Measurements from ENCODE around the gene SCCPDH. TPM values are rescaled to one million over a fixed set of nuclear protein-coding genes. Genes with fewer than 3 reads are reported as not detected.

SCCPDH gene
- total and polyA plus RNA-seq, 2 donors (not counting 1 experiment from before 2014, with no cell fraction given): 1.7 to 6.6 TPM

DNA sequence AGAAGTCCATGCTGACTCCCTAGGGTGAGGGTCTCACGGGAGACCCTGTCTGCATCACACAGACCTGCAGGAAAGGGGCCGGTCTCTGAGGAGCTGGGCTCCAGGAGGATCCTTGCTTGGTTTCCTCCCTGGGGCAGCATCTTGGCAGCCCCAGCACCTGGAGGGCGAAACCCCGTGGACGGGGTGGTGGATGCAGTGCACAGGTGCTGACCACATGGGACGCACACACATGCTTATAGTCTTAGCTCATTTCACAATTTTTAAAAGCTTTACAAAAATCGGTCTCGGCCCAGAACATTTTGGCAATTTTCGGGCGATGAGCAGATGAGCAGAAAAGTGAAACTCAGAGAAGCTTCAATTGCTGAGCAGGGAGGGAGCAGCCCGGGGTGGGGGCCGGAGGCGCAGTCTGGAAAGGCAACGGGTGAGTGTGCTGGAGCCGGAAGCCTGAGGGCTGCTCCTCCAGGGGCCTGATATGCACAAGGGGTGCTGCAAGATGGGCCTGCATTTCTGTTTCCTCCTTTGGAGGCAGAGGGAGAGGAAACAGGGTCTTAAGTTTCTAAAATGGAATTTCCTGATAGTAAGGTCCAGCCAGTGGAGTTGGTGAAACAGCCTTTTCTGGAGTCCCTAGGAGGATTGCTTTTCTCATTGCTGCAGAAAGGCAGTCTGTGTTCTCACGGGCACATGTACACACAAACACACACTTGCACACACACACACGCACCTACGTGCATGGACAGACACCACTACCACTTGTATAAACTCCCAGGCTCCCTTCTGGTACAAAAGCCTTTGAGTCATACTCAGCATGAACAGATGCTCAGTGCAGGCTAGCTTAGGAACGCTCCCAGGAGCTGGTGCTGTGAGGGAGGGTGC lies 60.6 kb downstream of the SCCPDH start:
- intact Hi-C loops (cut with micrococcal nuclease): no loop called here
- WGBS (ENCODE audit: insufficient coverage): 9% methylated on average over 15 of the region's 19 CpGs
- POLR2A ChIA-PET: no interaction called here
- H4K20me1 ChIP-seq (ENCODE audit: control insufficient read depth, insufficient read depth, low read length, poor library complexity, severe bottlenecking): no peaks in the 10 kb centered on the region
- H3K27me3 ChIP-seq (replicated peaks in 1 of 4; ENCODE audit: control extremely low read depth in 1 of 4, control insufficient read depth in 3 of 4, insufficient read depth in 4 of 4, low read length in 3 of 4): peaks cover 0 to 17% (median 2%) of the 10 kb centered on the region in 4 experiments
- peaks cover 13% of the 10 kb centered on the region for H3K27me3 Mint-ChIP-seq
- CTCF ChIA-PET: no interaction called here
- TF ChIP-seq EZH2 (IDR thresholded peaks at IDR 0.05; ENCODE audit: borderline replicate concordance, insufficient read depth, low read depth, low read length, poor library complexity, severe bottlenecking): no peak
- TF ChIP-seq, protein P1, sequence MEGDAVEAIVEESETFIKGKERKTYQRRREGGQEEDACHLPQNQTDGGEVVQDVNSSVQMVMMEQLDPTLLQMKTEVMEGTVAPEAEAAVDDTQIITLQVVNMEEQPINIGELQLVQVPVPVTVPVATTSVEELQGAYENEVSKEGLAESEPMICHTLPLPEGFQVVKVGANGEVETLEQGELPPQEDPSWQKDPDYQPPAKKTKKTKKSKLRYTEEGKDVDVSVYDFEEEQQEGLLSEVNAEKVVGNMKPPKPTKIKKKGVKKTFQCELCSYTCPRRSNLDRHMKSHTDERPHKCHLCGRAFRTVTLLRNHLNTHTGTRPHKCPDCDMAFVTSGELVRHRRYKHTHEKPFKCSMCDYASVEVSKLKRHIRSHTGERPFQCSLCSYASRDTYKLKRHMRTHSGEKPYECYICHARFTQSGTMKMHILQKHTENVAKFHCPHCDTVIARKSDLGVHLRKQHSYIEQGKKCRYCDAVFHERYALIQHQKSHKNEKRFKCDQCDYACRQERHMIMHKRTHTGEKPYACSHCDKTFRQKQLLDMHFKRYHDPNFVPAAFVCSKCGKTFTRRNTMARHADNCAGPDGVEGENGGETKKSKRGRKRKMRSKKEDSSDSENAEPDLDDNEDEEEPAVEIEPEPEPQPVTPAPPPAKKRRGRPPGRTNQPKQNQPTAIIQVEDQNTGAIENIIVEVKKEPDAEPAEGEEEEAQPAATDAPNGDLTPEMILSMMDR (IDR thresholded peaks at IDR 0.05): no peak
- H3K4me2 ChIP-seq (replicated peaks; ENCODE audit: low read depth, low read length, poor library complexity, severe bottlenecking): peak overlapping the region; percentile 69
- no peaks in the 10 kb centered on the region for H3K9me3 Mint-ChIP-seq (ENCODE audit: insufficient read depth)
- H3K27ac Mint-ChIP-seq: no peak overlapping the region
- peak overlapping the region; percentile 48 for H2AFZ ChIP-seq (ENCODE audit: insufficient read depth, low read depth, low read length, poor library complexity, severe bottlenecking)
- peaks cover 19% of the 10 kb centered on the region for H3K4me1 Mint-ChIP-seq
- no peaks in the 10 kb centered on the region for H3K79me2 ChIP-seq (ENCODE audit: control insufficient read depth, insufficient read depth, low read length)
- H3K27ac ChIP-seq (ENCODE audit: low read length in 2 of 2): no peak overlapping the region
- H3K4me3 ChIP-seq (ENCODE audit: control extremely low read depth in 1 of 5, extremely low read depth in 1 of 5, insufficient read depth in 1 of 5, low read depth in 2 of 5, low read length in 4 of 5): peak overlapping the region in 3 of 5 experiments; percentile 15 to 44 (median 16)
- ATAC-seq (ENCODE audit: low read depth): no peak
- H3K9me3 ChIP-seq (ENCODE audit: control extremely low read depth in 1 of 3, control insufficient read depth in 2 of 3, insufficient read depth in 1 of 3, low read length in 2 of 3): peaks cover 0 to 10% (median 0%) of the 10 kb centered on the region in 3 donors
- H3K9ac ChIP-seq (ENCODE audit: low read length): peak overlapping the region; percentile 12
- H3K4me3 Mint-ChIP-seq: peak overlapping the region; percentile 73
- H3K4me1 ChIP-seq (ENCODE audit: control insufficient read depth in 2 of 2, insufficient read depth in 2 of 2, low read length in 2 of 2): peaks cover 5 to 15% of the 10 kb centered on the region in 2 donors
- no peak for DNase-seq
- H3K36me3 ChIP-seq (replicated peaks in 1 of 2; ENCODE audit: control extremely low read depth in 1 of 2, control insufficient read depth in 1 of 2, extremely low read depth in 1 of 2, insufficient read depth in 2 of 2, low read length in 1 of 2): no peaks in the 10 kb centered on the region

DNA sequence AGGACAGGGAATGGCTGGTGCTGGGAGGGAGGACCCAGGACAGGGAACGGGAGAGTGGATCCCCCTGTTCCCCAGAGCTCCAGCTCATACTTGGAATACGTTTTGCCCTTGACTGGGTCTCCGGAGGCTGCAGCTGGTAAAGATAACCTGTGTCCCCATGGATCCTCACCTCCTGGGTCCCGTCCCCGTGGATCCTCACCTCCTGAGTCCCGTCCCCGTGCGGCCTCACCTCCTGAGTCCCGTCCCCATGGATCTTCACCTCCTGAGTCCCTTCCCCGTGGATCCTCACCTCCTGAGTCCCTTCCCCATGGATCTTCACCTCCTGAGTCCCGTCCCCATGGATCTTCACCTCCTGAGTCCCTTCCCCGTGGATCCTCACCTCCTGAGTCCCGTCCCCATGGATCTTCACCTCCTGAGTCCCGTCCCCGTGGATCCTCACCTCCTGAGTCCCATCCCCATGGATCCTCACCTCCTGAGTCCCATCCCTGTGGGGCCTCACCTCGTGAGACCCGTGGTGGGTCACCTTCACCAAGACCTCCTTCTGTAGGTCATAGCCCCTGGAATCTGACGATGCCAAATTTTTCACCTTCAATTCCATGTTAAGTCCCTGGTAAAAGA lies 61.4 kb downstream of the SCCPDH start:
- Histone ChIP-seq H3K9me3 (ENCODE audit: control extremely low read depth in 1 of 3, control insufficient read depth in 2 of 3, insufficient read depth in 1 of 3, low read length in 2 of 3) (peaks cover 0 to 10% (median 0%) of the 10 kb centered on the region in 3 donors), H2AFZ (ENCODE audit: insufficient read depth, low read depth, low read length, poor library complexity, severe bottlenecking) (no peak overlapping the region), H4K20me1 (ENCODE audit: control insufficient read depth, insufficient read depth, low read length, poor library complexity, severe bottlenecking) (no peaks in the 10 kb centered on the region), H3K27me3 (replicated peaks in 1 of 4; ENCODE audit: control extremely low read depth in 1 of 4, control insufficient read depth in 3 of 4, insufficient read depth in 4 of 4, low read length in 3 of 4) (peaks cover 0 to 19% (median 2%) of the 10 kb centered on the region in 4 experiments), H3K4me1 (ENCODE audit: control insufficient read depth in 2 of 2, insufficient read depth in 2 of 2, low read length in 2 of 2) (peaks cover 5 to 15% of the 10 kb centered on the region in 2 donors), H3K4me3 (ENCODE audit: control extremely low read depth in 1 of 5, extremely low read depth in 1 of 5, insufficient read depth in 1 of 5, low read depth in 2 of 5, low read length in 4 of 5) (no peak overlapping the region), H3K4me2 (replicated peaks; ENCODE audit: low read depth, low read length, poor library complexity, severe bottlenecking) (no peak overlapping the region), H3K36me3 (replicated peaks in 1 of 2; ENCODE audit: control extremely low read depth in 1 of 2, control insufficient read depth in 1 of 2, extremely low read depth in 1 of 2, insufficient read depth in 2 of 2, low read length in 1 of 2) (no peaks in the 10 kb centered on the region), H3K9ac (ENCODE audit: low read length) (no peak overlapping the region), H3K79me2 (ENCODE audit: control insufficient read depth, insufficient read depth, low read length) (no peaks in the 10 kb centered on the region), H3K27ac (ENCODE audit: low read length in 2 of 2) (no peak overlapping the region)
- ChIA-PET CTCF (no interaction called here), POLR2A (no interaction called here)
- no peak for ATAC-seq (ENCODE audit: low read depth)
- intact Hi-C loops (cut with micrococcal nuclease): no loop called here
- Mint-ChIP-seq H3K4me3 (no peak overlapping the region), H3K27ac (no peak overlapping the region), H3K9me3 (ENCODE audit: insufficient read depth) (no peaks in the 10 kb centered on the region), H3K27me3 (peaks cover 15% of the 10 kb centered on the region), H3K4me1 (peaks cover 19% of the 10 kb centered on the region)
- WGBS (ENCODE audit: insufficient coverage): 87% methylated on average over 17 of the region's 18 CpGs
- TF ChIP-seq EZH2 (IDR thresholded peaks at IDR 0.05; ENCODE audit: borderline replicate concordance, insufficient read depth, low read depth, low read length, poor library complexity, severe bottlenecking): no peak
- TF ChIP-seq, protein P1 (IDR thresholded peaks at IDR 0.05): no peak
- DNase-seq: no peak
